Germinal center (tissue), 1 donor: ENCODE data around the gene MRGPRF.

Source experiments
- DNase-seq: peaks from one replicate; pipeline ENCODE4 v3.0.0; 2012; ENCODE audit warnings: mixed read lengths, low spot score

The MRGPRF gene

GRCh38 chr11:68963779-68964178 is 49.3 kb downstream of the MRGPRF start:
- DNase-seq, result no peak

GRCh38 chr11:68962527-68963250 is 50.4 kb downstream of the MRGPRF start:
- no peak for DNase-seq

GRCh38 chr11:68961245-68961644 is 51.8 kb downstream of the MRGPRF start:
- DNase-seq, result no peak

- DNase-seq, result no peak
Observed at GRCh38 chr11:68960294-68961071, 52.6 kb downstream of the MRGPRF start.

GRCh38 chr11:68959465-68960293 is 53.4 kb downstream of the MRGPRF start:
- DNase-seq, result no peak

- DNase-seq, result no peak
Observed at GRCh38 chr11:68958211-68958610, 54.8 kb downstream of the MRGPRF start.

DNA sequence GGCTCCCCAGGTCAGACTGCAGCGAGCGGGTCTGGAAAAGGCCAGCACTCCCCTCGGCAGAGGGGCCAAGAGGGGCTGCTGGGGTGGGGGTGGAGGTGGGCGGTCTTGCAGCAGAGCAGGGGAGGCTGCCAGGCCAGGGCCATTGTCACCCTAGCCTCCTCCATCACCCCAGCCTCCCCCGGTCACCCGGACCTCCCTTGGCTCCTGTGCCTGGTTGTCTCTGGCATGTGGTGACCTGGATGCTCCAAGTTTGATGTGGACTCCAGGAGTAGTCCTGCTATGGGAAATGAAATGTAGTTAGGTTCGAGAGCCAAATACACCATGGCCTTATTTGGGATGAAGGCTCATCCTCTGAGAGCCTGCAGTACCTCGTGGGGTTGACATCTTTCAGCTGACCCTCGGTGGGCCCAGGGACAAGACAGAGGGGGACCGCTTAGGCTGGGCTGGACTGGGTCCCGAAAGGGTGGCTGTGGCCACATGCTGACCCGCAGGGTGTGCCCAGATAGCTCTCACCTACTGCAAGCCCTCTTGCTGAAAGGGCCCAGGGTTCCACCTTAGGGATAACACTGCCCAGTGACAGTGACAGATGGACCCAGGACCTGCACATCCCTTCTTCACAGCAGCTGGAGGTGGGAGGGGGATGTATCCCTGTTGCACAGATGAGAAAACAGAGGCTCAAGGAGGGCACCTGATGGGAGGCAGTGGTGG is 56.3 kb downstream of the MRGPRF start:
- DNase-seq, result no peak

DNA sequence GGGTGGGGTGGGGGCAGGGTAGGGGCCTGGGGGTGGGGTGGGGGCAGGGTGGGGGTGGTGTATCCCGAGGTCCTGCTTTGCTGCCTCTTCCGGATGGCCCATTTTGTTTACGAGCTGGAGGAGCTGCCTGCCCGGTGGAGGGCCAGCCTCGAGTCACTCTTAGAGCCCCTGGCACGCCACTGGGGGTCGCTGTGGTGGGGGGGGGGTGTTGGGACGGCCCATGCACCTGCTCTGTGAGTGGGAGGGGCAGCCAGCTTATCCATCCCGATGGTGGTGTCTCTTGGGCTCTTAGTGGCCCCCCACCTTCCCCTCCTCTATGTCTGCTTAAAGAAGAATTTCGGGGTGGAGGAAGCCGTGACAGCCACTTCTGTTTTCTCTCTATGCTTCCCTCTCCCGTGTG is 56.9 kb downstream of the MRGPRF start:
- peak; percentile 59 for DNase-seq

DNA sequence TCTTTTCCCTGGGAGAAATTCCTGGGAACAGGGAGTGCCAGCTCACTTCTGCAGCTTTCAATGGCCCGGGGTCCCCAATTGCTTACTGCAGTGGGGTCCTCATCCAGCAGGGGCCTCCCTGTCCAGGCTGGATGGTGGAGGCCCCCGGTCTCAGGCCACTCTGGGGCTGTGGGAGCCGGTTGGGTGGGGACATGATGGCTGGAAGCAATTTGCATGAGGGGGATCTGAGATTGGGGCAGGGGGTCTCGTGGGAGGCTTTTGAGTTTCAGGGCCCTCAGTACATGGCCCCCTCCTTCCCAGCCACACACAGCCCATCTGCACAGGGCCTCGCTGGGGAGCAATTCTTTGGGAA is 57.5 kb downstream of the MRGPRF start:
- DNase-seq, result no peak

GRCh38 chr11:68954836-68955606 is 58.0 kb downstream of the MRGPRF start:
- DNase-seq, result no peak
